SK-N-SH treated with all-trans-retinoic acid at 6 μM for 48 hours (cell line): ENCODE data around the gene EMILIN2.
"Not testable (repeated sequence)": the region's sequence is repeated elsewhere in the genome, so short reads cannot be mapped to it uniquely, and the experiment has no call there.

Source experiments
- ATAC-seq: fragments of 200-7000 bp; cut with Tn5 transposase; 3 replicates; pipeline ENCODE4 v1.9.1; 2020; ENCODE audit warnings: mild to moderate bottlenecking, moderate library complexity
- BACH2 ChIP-seq: fragments of 250-450 bp; sonication (Bioruptor Pico); IDR thresholded peaks from 2 replicates; pipeline ENCODE4 v1.9.0; 2021; ENCODE audit warnings: mild to moderate bottlenecking, borderline replicate concordance
- CSDC2 ChIP-seq: fragments of 250-450 bp; sonication (Bioruptor Pico); IDR thresholded peaks from 2 replicates; pipeline ENCODE4 v1.5.0; 2020; ENCODE audit warnings: mild to moderate bottlenecking, moderate library complexity
- ESRRG ChIP-seq: fragments of 250-450 bp; sonication (Bioruptor Pico); IDR thresholded peaks from 2 replicates; pipeline ENCODE4 v1.6.1; 2021; ENCODE audit warnings: mild to moderate bottlenecking
- ISL1 ChIP-seq: fragments of 250-450 bp; sonication (Bioruptor Pico); IDR thresholded peaks from 2 replicates; pipeline ENCODE4 v2.1.2; 2022; ENCODE audit warnings: mild to moderate bottlenecking, moderate library complexity
- OSR1 ChIP-seq: fragments of 250-450 bp; sonication (Bioruptor Pico); IDR thresholded peaks from 2 replicates; pipeline ENCODE4 v1.8.0; 2022; ENCODE audit warnings: moderate library complexity, mild to moderate bottlenecking, inconsistent platforms
- PPARA ChIP-seq: fragments of 250-450 bp; sonication (Bioruptor Pico); IDR thresholded peaks from 2 replicates; pipeline ENCODE4 v1.5.0; 2020; ENCODE audit warnings: mild to moderate bottlenecking, borderline replicate concordance
- RARB ChIP-seq: fragments of 250-450 bp; sonication (Bioruptor Pico); IDR thresholded peaks from 2 replicates; pipeline ENCODE4 v1.8.0; 2021; ENCODE audit warnings: mild to moderate bottlenecking, moderate library complexity
- TCF4 ChIP-seq: fragments of 250-450 bp; sonication (Bioruptor Pico); IDR thresholded peaks from 2 replicates; pipeline ENCODE4 v1.8.0; 2021; ENCODE audit warnings: mild to moderate bottlenecking, moderate library complexity, borderline replicate concordance
- ZC3H10 ChIP-seq: fragments of 250-450 bp; sonication (Bioruptor Pico); IDR thresholded peaks from 2 replicates; pipeline ENCODE4 v1.5.1; 2021; ENCODE audit warnings: mild to moderate bottlenecking, moderate library complexity
- ZNF70 ChIP-seq: fragments of 450-650 bp; formaldehyde crosslinking; IDR thresholded peaks from 2 replicates; pipeline ENCODE4 v1.5.0; 2020; ENCODE audit warnings: mild to moderate bottlenecking, moderate library complexity
- ZNF8 ChIP-seq: fragments of 450-650 bp; formaldehyde crosslinking; IDR thresholded peaks from 2 replicates; pipeline ENCODE4 v1.5.0; 2020; ENCODE audit warnings: mild to moderate bottlenecking, moderate library complexity
- TF ChIP-seq, protein P1 (sequence below): fragments of 250-450 bp; sonication (Bioruptor Pico); IDR thresholded peaks from 2 replicates; pipeline ENCODE4 v1.5.1; 2020; ENCODE audit warnings: low read depth, mild to moderate bottlenecking, moderate library complexity
- TF ChIP-seq, protein P2 (sequence below): fragments of 250-450 bp; sonication (Bioruptor Pico); IDR thresholded peaks from 2 replicates; pipeline ENCODE4 v1.8.0; 2020; ENCODE audit warnings: mild to moderate bottlenecking, moderate library complexity, borderline replicate concordance
- TF ChIP-seq, protein P3 (sequence below): fragments of 250-450 bp; sonication (Bioruptor Pico); IDR thresholded peaks from 2 replicates; pipeline ENCODE4 v1.5.1; 2021; ENCODE audit warnings: mild to moderate bottlenecking, moderate library complexity
- TF ChIP-seq, protein P4 (sequence below): fragments of 250-450 bp; sonication (Bioruptor Pico); IDR thresholded peaks from 2 replicates; pipeline ENCODE4 v1.8.0; 2021; ENCODE audit warnings: low read depth, mild to moderate bottlenecking, moderate library complexity, borderline replicate concordance

EMILIN2 gene

DNA sequence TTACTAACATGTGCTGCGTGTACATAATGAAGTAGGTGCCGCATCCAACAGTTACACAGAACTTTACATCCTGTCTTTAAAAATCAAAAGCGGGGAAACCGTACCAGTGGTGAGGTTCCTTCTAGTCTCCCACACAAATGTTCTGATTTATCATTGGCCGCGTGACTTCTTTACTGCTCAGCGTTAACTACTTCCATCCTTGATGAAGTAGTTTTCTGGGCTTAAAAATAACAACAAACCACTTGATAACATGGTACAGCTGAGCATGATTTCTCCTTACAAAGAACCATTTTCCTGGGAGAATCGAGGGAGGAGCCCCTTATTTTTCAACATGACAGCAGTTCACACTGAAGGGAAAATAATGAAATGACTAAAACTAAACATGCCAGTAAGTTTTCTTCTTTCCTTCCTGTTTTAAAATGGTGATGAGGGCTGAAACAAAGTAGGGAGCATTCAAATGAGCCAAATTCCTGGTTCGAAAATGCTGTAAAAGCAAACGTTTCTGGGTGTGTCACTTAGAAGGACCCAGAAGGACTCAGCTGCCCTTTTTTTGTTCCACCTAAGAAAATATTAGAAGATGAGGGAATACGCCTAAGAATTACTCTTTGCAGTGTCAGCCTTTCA lies 9.9 kb downstream of the EMILIN2 start (continued):
- TF ChIP-seq ZNF70 (CRISPR knock-in tag), result no peak
- no peak for TF ChIP-seq ZC3H10 (CRISPR knock-in tag)
- TF ChIP-seq CSDC2 (CRISPR knock-in tag), result no peak
- no peak for TF ChIP-seq ESRRG
- no peak for TF ChIP-seq OSR1 (CRISPR knock-in tag)

DNA sequence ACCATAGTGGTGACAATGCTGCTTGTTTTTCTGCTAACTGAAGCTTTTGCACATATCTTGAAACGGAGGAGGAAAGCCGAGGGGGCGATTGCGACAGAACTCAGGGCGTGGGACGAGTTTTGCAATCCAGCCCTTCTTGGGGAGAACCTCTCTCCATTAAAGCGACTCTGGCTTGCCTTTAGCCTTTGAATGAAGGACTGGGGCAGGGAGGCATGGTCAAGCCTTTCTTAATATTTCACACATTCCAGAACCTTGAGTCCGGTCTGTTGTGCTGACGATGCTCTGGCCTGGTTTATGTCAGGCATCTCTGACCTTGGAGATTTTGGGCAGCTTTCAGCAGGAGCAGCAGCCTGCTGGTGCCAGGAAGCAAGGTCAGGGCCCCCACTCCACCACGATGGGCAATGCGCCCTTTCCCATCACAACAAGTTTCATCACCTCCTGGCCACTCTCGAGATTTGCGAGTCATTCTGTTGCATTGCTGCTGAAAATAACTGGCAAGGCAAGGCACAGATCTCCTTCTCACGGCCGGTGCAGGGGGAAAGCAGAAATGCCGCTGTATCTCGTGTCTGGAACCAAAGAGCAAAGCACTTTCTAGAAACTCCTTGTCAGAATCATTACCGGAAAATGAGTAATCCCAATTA lies 10.8 kb downstream of the EMILIN2 start:
- TF ChIP-seq PPARA (CRISPR knock-in tag) (no peak), ISL1 (CRISPR knock-in tag) (no peak), BACH2 (no peak)
- TF ChIP-seq, protein P1, sequence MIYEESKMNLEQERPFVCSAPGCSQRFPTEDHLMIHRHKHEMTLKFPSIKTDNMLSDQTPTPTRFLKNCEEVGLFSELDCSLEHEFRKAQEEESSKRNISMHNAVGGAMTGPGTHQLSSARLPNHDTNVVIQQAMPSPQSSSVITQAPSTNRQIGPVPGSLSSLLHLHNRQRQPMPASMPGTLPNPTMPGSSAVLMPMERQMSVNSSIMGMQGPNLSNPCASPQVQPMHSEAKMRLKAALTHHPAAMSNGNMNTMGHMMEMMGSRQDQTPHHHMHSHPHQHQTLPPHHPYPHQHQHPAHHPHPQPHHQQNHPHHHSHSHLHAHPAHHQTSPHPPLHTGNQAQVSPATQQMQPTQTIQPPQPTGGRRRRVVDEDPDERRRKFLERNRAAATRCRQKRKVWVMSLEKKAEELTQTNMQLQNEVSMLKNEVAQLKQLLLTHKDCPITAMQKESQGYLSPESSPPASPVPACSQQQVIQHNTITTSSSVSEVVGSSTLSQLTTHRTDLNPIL (CRISPR knock-in tag), result no peak
- TF ChIP-seq, protein P2, sequence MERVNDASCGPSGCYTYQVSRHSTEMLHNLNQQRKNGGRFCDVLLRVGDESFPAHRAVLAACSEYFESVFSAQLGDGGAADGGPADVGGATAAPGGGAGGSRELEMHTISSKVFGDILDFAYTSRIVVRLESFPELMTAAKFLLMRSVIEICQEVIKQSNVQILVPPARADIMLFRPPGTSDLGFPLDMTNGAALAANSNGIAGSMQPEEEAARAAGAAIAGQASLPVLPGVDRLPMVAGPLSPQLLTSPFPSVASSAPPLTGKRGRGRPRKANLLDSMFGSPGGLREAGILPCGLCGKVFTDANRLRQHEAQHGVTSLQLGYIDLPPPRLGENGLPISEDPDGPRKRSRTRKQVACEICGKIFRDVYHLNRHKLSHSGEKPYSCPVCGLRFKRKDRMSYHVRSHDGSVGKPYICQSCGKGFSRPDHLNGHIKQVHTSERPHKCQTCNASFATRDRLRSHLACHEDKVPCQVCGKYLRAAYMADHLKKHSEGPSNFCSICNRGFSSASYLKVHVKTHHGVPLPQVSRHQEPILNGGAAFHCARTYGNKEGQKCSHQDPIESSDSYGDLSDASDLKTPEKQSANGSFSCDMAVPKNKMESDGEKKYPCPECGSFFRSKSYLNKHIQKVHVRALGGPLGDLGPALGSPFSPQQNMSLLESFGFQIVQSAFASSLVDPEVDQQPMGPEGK (CRISPR knock-in tag), result no peak
- peak; percentile 53 for ATAC-seq

DNA sequence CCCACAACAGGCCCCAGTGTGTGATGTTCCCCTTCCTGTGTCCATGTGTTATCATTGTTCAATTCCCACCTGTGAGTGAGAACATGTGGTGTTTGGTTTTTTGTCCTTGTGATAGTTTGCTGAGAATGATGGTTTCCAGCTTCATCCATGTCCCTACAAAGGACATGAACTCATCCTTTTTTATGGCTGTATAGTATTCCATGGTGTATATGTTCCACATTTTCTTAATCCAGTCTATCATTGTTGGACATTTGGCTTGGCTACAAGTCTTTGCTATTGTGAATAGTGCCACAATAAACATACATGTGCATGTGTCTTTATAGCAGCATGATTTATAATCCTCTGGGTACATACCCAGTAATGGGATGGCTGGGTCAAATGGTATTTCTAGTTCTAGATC lies 13.6 kb downstream of the EMILIN2 start:
- ATAC-seq, result not testable (repeated sequence)

DNA sequence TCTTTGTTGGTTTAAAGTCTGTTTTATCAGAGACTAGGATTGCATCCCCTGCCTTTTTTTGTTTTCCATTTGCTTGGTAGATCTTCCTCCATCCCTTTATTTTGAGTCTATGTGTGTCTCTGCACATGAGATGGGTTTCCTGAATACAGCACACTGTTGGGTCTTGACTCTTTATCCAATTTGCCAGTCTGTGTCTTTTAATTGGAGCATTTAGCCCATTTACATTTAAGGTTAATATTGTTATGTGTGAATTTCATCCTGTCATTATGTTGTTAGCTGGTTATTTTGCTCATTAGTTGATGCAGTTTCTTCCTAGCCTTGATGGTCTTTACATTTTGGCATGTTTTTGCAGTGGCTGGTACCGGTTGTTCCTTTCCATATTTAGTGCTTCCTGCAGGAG lies 17.2 kb downstream of the EMILIN2 start:
- ATAC-seq, result not testable (repeated sequence)

DNA sequence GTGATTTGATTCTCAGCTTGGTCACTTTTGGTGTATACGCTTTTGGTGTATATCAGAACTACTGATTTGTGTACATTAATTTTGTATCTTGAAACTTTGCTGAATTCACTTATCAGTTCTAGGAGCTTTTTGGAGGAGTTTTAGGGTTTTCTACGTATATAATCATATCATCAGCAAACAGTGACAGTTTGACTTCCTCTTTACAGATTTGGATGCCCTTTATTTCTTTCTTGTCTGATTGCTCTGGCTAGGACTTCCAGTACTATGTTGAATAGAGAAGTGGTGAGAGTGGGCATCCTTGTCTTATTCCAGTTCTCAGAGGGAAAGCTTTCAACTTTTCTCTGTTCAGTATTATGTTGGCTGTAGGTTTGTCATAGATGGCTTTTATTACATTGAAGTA lies 19.7 kb downstream of the EMILIN2 start:
- ATAC-seq, result not testable (repeated sequence)

DNA sequence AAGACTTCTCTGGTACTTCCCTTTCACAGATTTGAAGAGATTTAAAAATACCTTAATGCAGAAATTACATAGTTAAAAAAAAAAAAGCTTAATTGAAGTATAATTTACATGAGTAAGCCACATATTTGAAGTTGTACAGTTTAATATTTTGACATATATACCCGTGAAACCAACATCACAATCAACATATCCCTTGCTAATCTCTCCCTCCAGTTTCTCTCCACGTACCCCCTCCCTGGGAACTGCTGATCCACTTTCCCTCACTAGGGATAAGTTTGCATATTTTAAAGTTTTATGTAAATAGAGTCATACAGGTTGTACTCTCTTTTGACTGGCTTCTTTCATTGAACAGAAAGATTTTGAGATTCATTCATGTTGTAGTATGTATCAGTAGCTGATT lies 22.4 kb downstream of the EMILIN2 start:
- TF ChIP-seq TCF4 (CRISPR knock-in tag), result no peak
- TF ChIP-seq, protein P3, sequence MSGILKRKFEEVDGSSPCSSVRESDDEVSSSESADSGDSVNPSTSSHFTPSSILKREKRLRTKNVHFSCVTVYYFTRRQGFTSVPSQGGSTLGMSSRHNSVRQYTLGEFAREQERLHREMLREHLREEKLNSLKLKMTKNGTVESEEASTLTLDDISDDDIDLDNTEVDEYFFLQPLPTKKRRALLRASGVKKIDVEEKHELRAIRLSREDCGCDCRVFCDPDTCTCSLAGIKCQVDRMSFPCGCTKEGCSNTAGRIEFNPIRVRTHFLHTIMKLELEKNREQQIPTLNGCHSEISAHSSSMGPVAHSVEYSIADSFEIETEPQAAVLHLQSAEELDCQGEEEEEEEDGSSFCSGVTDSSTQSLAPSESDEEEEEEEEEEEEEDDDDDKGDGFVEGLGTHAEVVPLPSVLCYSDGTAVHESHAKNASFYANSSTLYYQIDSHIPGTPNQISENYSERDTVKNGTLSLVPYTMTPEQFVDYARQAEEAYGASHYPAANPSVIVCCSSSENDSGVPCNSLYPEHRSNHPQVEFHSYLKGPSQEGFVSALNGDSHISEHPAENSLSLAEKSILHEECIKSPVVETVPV, result no peak
- no peak for TF ChIP-seq PPARA (CRISPR knock-in tag)
- no peak for TF ChIP-seq ZNF8 (CRISPR knock-in tag)
- TF ChIP-seq, protein P1 (CRISPR knock-in tag), result no peak
- no peak for ATAC-seq

DNA sequence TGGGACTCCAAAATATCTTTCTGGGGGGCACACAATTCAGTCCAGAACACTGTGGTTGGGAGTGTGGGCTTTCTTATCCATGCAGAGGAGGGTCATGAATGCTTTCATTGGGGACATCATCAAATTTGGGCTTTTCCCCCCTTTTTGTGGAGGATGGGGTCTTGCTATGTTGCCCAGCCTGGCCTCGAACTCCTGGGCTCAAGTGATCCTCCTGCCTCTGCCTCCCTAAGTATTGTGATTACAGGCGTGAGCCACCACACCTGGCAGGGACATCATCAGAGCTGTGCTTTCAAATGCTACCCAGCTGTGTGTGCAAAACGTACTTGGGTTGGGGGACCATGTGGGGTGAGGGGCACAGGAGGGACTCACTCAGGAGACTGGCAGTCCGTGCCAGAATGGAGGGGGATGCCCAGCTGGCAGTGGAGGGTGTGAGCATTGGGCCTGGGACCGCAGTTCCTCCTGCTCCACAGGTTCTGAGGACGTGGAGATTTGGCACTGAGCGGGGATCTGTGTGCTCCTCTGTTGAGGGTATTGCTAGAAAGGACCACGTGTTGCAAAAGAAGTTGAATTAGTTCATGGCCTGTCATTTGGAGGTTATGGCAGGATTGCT lies 24.4 kb downstream of the EMILIN2 start:
- no peak for ATAC-seq
- TF ChIP-seq, protein P4, sequence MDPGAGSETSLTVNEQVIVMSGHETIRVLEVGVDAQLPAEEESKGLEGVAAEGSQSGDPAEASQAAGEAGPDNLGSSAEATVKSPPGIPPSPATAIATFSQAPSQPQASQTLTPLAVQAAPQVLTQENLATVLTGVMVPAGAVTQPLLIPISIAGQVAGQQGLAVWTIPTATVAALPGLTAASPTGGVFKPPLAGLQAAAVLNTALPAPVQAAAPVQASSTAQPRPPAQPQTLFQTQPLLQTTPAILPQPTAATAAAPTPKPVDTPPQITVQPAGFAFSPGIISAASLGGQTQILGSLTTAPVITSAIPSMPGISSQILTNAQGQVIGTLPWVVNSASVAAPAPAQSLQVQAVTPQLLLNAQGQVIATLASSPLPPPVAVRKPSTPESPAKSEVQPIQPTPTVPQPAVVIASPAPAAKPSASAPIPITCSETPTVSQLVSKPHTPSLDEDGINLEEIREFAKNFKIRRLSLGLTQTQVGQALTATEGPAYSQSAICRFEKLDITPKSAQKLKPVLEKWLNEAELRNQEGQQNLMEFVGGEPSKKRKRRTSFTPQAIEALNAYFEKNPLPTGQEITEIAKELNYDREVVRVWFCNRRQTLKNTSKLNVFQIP (CRISPR knock-in tag), result no peak
- TF ChIP-seq, protein P1 (CRISPR knock-in tag), result no peak
- TF ChIP-seq PPARA (CRISPR knock-in tag) (no peak), RARB (no peak), CSDC2 (CRISPR knock-in tag) (no peak), ZNF8 (CRISPR knock-in tag) (no peak)
- TF ChIP-seq, protein P2 (CRISPR knock-in tag), result no peak
